Cardiac muscle cell (in vitro differentiated cells and primary cell): ENCODE data around the gene LYVE1. TPM values are rescaled to one million over a fixed set of nuclear protein-coding genes. Genes with fewer than 3 reads are reported as not detected.

Experiments used
- DNase-seq, 2 donors: peaks; one replicate each; pipeline versions ENCODE4 v3.0.0 to v3.0.0-alpha.2; 2010 to 2017; ENCODE audit warnings: low read depth in 1 of 2, low spot score in 1 of 2
- H3K27ac ChIP-seq: fragments of 200-600 bp; sonication (generic); 2 replicates; pipeline ENCODE4 v1.5.1; 2016
- H3K27me3 ChIP-seq: fragments of 200-600 bp; sonication (generic); 2 replicates; pipeline ENCODE4 v1.6.0; 2016; ENCODE audit warnings: control low read depth
- H3K36me3 ChIP-seq: fragments of 200-600 bp; sonication (generic); 2 replicates; pipeline ENCODE4 v1.5.1; 2016; ENCODE audit warnings: control low read depth
- H3K4me1 ChIP-seq: fragments of 200-600 bp; sonication (generic); 2 replicates; pipeline ENCODE4 v1.8.1; 2017; ENCODE audit warnings: low read depth, mild to moderate bottlenecking, mixed run types
- H3K4me3 ChIP-seq: fragments of 200-600 bp; sonication (generic); 2 replicates; pipeline ENCODE4 v1.5.1; 2016; ENCODE audit warnings: mild to moderate bottlenecking
- H3K9me3 ChIP-seq: fragments of 200-600 bp; sonication (generic); 2 replicates; pipeline ENCODE4 v1.5.1; 2017; ENCODE audit warnings: low read depth, mild to moderate bottlenecking, control low read depth
- CTCF ChIP-seq: IDR thresholded peaks from 2 replicates; pipeline ENCODE4 v1.5.1; 2012; ENCODE audit warnings: low read depth, mild to moderate bottlenecking, low read length
- polyA plus RNA-seq: library from polyadenylated mRNA; unstranded; fragments of >200 nt; fragmentation: Nextera tagmentation; extraction: Ambion mirVana; gene quantifications from 2 replicates; pipeline ENCODE4 v1.2.1, GENCODE V29; 2016
- total RNA-seq: library from RNA; depleted of rRNA; stranded (reverse); fragments of >200 nt; gene quantifications from 2 replicates; pipeline ENCODE4 v1.2.3, GENCODE V29; 2016

LYVE1 gene
- total and polyA plus RNA-seq, 2 experiments from 2014 or later, result not detected

GRCh38 chr11:10534316-10534715 is 34.1 kb downstream of the LYVE1 start:
- no peaks in the 10 kb centered on the region for H3K27me3 ChIP-seq
- H3K36me3 ChIP-seq, result peaks cover 7% of the 10 kb centered on the region
- DNase-seq, result no peak
- H3K4me1 ChIP-seq, result no peaks in the 10 kb centered on the region
- H3K9me3 ChIP-seq, result no peaks in the 10 kb centered on the region
- TF ChIP-seq CTCF, result no peak
- no peak overlapping the region for H3K4me3 ChIP-seq
- no peak overlapping the region for H3K27ac ChIP-seq

GRCh38 chr11:10533323-10533722 is 35.1 kb downstream of the LYVE1 start:
- no peak for TF ChIP-seq CTCF
- Histone ChIP-seq H3K27me3 (no peaks in the 10 kb centered on the region), H3K9me3 (no peaks in the 10 kb centered on the region), H3K4me1 (no peaks in the 10 kb centered on the region), H3K4me3 (no peak overlapping the region), H3K27ac (no peak overlapping the region), H3K36me3 (peaks cover 14% of the 10 kb centered on the region)
- no peak for DNase-seq

GRCh38 chr11:10532526-10532925 is 35.9 kb downstream of the LYVE1 start:
- Histone ChIP-seq H3K4me1 (no peaks in the 10 kb centered on the region), H3K4me3 (no peak overlapping the region), H3K36me3 (peaks cover 17% of the 10 kb centered on the region), H3K27me3 (no peaks in the 10 kb centered on the region), H3K27ac (no peak overlapping the region), H3K9me3 (no peaks in the 10 kb centered on the region)
- no peak for TF ChIP-seq CTCF
- DNase-seq, result no peak

- Histone ChIP-seq H3K4me3 (no peak overlapping the region), H3K4me1 (no peaks in the 10 kb centered on the region), H3K36me3 (peaks cover 30% of the 10 kb centered on the region), H3K27me3 (no peaks in the 10 kb centered on the region), H3K27ac (no peak overlapping the region), H3K9me3 (no peaks in the 10 kb centered on the region)
- no peak for TF ChIP-seq CTCF
- no peak for DNase-seq
Measured at GRCh38 chr11:10529279-10529678, 39.2 kb downstream of the LYVE1 start.

GRCh38 chr11:10528121-10528520 is 40.3 kb downstream of the LYVE1 start:
- Histone ChIP-seq H3K36me3 (peaks cover 30% of the 10 kb centered on the region), H3K4me1 (no peaks in the 10 kb centered on the region), H3K4me3 (no peak overlapping the region), H3K27me3 (no peaks in the 10 kb centered on the region), H3K27ac (no peak overlapping the region), H3K9me3 (no peaks in the 10 kb centered on the region)
- no peak for DNase-seq
- no peak for TF ChIP-seq CTCF
